NCI-H1694 treated with DMSO at 0.1 percent for 48 hours (cell line): ENCODE measurements around the gene MYMX.

Source experiments
- DNase-seq: peaks from one replicate; lab custom pipeline; 2025; lab: John Stamatoyannopoulos, UW

Gene MYMX

GRCh38 chr6:44264154-44265006, 47.7 kb downstream of the MYMX start:
- DNase-seq: no peak

- peak; percentile 38 for DNase-seq
Measured at GRCh38 chr6:44265007-44265721, 48.4 kb downstream of the MYMX start, which contains the start of gene NFKBIE. Gene NFKBIE (minus strand): TSS chr6:44265551. CDS start chr6:44265346, 205 bp downstream.

GRCh38 chr6:44265722-44266233, 49.1 kb downstream of the MYMX start:
- no peak for DNase-seq

GRCh38 chr6:44266347-44266746, 49.6 kb downstream of the MYMX start:
- DNase-seq: no peak

- DNase-seq: no peak
Measured at GRCh38 chr6:44267252-44267651, 50.5 kb downstream of the MYMX start.
